Astrocyte of the cerebellum (primary cell): ENCODE measurements around the gene ATG101.
"Not testable (repeated sequence)": the region's sequence is repeated elsewhere in the genome, so short reads cannot be mapped to it uniquely, and the experiment has no call there.

ENCODE experiments used
- DNase-seq: peaks from one replicate; pipeline ENCODE4 v3.0.0-alpha.2; 2011; ENCODE audit warnings: low read depth
- H3K4me3 ChIP-seq: 2 replicates; pipeline ENCODE4 v1.5.1; 2011; ENCODE audit warnings: mild to moderate bottlenecking, low read depth, low read length, moderate library complexity
- in situ Hi-C: cut with HindIII; loops from 2 replicates; pipeline ENCODE4 v1.10.0; 2017; ENCODE audit warnings: low sequenced_read_pairs
- TF ChIP-seq, protein P1 (sequence below): IDR thresholded peaks from 2 replicates; pipeline ENCODE4 v1.5.1; 2012; ENCODE audit warnings: low read length, low read depth, moderate library complexity, mild to moderate bottlenecking; ENCODE audit errors: missing control alignments

ATG101 gene

GRCh38 chr12:52090291-52090690 lies 20.5 kb downstream of the ATG101 start:
- in situ Hi-C loops: loop anchor here (5.0 kb wide), 2 partner anchors 47 to 58 kb away; no protein-coding TSS in a partner anchor
- TF ChIP-seq, protein P1, sequence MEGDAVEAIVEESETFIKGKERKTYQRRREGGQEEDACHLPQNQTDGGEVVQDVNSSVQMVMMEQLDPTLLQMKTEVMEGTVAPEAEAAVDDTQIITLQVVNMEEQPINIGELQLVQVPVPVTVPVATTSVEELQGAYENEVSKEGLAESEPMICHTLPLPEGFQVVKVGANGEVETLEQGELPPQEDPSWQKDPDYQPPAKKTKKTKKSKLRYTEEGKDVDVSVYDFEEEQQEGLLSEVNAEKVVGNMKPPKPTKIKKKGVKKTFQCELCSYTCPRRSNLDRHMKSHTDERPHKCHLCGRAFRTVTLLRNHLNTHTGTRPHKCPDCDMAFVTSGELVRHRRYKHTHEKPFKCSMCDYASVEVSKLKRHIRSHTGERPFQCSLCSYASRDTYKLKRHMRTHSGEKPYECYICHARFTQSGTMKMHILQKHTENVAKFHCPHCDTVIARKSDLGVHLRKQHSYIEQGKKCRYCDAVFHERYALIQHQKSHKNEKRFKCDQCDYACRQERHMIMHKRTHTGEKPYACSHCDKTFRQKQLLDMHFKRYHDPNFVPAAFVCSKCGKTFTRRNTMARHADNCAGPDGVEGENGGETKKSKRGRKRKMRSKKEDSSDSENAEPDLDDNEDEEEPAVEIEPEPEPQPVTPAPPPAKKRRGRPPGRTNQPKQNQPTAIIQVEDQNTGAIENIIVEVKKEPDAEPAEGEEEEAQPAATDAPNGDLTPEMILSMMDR: no peak
- DNase-seq: no peak
- H3K4me3 ChIP-seq: no peak overlapping the region

DNA sequence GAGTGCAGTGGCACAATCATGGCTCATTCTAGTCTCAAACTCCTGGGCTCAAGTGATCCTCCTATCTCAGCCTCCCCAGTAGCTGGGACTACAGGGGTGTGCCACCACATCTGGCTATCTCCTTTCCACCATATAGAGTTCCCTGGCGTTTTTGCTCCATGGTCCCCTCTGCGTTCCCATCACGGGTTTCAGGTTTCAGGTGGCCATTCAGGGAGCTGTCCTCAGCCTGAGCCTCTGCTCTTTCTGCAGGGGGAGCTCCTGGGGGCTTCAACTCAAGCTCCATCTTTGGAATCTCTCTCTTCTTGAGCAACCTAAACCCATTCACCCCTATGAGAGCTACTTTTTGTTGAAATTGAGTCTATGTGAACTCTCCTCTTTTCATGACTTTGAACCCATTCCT lies 21.3 kb downstream of the ATG101 start:
- DNase-seq: no peak
- no peak overlapping the region for H3K4me3 ChIP-seq
- TF ChIP-seq, protein P1: no peak
- in situ Hi-C loops: loop anchor here (5.0 kb wide), 2 partner anchors 46 to 59 kb away; no protein-coding TSS in a partner anchor

- DNase-seq: no peak
- TF ChIP-seq, protein P1: no peak
- in situ Hi-C loops: loop anchor here (5.0 kb wide), 2 partner anchors 45 to 60 kb away; no protein-coding TSS in a partner anchor
- H3K4me3 ChIP-seq: no peak overlapping the region
These were observed 22.1 kb downstream of the ATG101 start for GRCh38 chr12:52091869-52092268.

GRCh38 chr12:52093346-52093745 lies 23.6 kb downstream of the ATG101 start:
- TF ChIP-seq, protein P1: no peak
- in situ Hi-C loops: loop anchor here (5.0 kb wide), 2 partner anchors 44 to 61 kb away; no protein-coding TSS in a partner anchor
- DNase-seq: no peak
- H3K4me3 ChIP-seq: no peak overlapping the region

DNA sequence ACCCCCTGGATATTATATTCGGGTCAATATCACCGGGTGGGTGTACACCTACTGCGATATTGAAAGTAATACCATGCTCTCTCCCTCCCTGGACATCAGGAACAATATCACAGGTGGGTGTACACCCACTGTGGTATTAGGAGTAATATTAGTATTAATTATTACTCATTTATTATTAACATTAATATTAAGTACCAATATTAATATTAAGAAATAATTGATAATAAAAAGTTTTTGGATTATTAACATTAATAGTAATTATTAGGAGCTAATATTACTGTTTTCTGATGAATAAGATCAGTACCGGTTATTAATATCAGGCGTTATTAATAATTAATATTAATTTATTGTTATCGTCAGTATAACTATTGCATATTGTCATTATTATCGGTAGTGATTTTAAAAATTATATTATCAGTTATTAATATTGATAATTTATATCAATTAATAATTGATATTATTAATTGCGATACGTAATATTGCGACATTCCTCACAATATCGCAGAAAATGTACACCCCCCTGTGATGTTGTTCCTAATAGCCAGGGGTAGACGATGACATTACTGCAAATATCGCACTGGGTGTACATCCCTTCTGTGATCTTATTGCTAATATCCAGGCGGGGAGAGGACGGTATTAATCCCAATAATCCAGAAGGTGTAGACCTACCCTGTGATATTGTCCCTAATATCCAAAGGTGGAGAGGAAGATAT lies 26.7 kb downstream of the ATG101 start:
- TF ChIP-seq, protein P1: no peak
- H3K4me3 ChIP-seq: no peak overlapping the region
- no peak for DNase-seq
- in situ Hi-C loops: no loop called here

- in situ Hi-C loops: no loop called here
- DNase-seq: no peak
- TF ChIP-seq, protein P1: no peak
- no peak overlapping the region for H3K4me3 ChIP-seq
These were observed 27.4 kb downstream of the ATG101 start for GRCh38 chr12:52097045-52097666.

GRCh38 chr12:52104431-52105089 lies 34.8 kb downstream of the ATG101 start:
- in situ Hi-C loops, H3K4me3 ChIP-seq, DNase-seq: not testable (repeated sequence)

DNA sequence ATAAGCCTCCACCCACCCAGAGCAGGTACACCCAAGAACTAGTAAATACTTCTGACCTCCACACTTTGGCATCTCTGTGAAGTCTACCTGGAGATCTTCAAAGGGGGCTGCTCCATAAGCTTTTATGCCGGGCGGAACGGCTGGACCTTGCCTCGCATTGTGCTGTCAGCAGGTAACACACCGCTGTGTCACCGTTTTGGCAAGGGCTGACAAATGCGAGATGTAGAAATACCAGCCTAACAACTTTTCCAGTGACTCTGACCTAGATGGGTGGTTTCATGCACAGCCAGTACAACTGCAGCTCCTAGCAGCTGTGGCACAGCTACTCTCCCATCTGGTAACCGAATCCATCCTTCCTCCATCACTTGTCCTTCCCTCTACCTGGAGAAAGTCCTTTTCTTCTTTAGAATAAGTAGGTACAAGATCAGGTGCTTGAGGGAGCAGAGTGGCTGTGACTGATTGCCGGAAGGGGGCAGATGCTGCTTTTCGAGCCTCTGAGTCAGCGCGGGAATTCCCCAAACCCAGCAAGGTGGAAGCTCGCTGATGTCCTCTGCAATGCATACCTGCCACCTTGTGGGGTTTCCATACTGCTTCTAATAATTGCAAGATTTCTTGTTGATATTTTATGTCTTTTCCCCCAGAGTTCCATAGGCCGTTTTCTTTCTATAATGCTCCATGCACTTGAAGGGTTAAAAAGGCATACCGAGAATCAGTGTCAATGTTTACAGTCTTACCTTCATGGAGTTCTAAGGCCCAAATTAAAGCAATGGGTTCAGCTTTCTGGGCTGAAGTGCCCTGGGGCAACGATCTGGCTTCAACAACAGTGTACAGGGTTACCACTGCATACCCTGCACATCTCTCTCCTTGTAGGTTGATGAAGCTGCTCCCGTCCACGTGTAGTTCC lies 46.7 kb downstream of the ATG101 start:
- not testable (repeated sequence) for DNase-seq, H3K4me3 ChIP-seq
- in situ Hi-C loops: loop anchor here (5.0 kb wide), 1 partner anchor 94 kb away; no protein-coding TSS in a partner anchor
